Stimulated activated CD4-positive, alpha-beta T cell treated with anti-CD3 and anti-CD28 coated beads, TNF-alpha, amount 100 ng/mL, for 1 hour (primary cell): Measurements from ENCODE around the gene SLC29A2.

Experiments used
- DNase-seq, 3 donors: peaks; one replicate each; pipeline ENCODE4 v3.0.0-alpha.2; 2020; ENCODE audit warnings: low read depth in 3 of 3, low spot score in 1 of 3

SLC29A2 gene

GRCh38 chr11:66371627-66372415 is at the start of gene SLC29A2:
Gene SLC29A2 (minus strand): TSS chr11:66371760. CDS start chr11:66371591, 169 bp downstream.
- peak; percentile 31 to 66 (median 56) for DNase-seq

- no peak for DNase-seq
These were observed 49.3 kb upstream of the SLC29A2 start, which contains the start of gene NPAS4 for GRCh38 chr11:66420671-66421476. Gene NPAS4 (plus strand): TSS chr11:66421035. CDS start chr11:66421180, 145 bp downstream.

GRCh38 chr11:66419825-66420224 is 48.3 kb upstream of the SLC29A2 start:
- DNase-seq, result no peak

GRCh38 chr11:66418986-66419308 is 47.4 kb upstream of the SLC29A2 start:
- no peak for DNase-seq

- DNase-seq, result peak in 2 of 3 donors; percentile 12 to 45
These were observed 46.8 kb upstream of the SLC29A2 start for GRCh38 chr11:66418168-66418985.

- DNase-seq, result no peak
These were observed 45.4 kb upstream of the SLC29A2 start for GRCh38 chr11:66417000-66417399.

GRCh38 chr11:66415423-66415822 is 43.9 kb upstream of the SLC29A2 start:
- DNase-seq, result no peak

GRCh38 chr11:66414120-66414934 is 42.8 kb upstream of the SLC29A2 start:
- DNase-seq, result no peak

GRCh38 chr11:66413167-66413566 is 41.6 kb upstream of the SLC29A2 start:
- DNase-seq, result no peak

GRCh38 chr11:66412110-66412509 is 40.5 kb upstream of the SLC29A2 start:
- no peak for DNase-seq

- no peak for DNase-seq
These were observed 39.8 kb upstream of the SLC29A2 start for GRCh38 chr11:66411323-66411722.

- no peak for DNase-seq
These were observed 38.6 kb upstream of the SLC29A2 start for GRCh38 chr11:66410191-66410590.

GRCh38 chr11:66409226-66409625 is 37.7 kb upstream of the SLC29A2 start:
- DNase-seq, result no peak

GRCh38 chr11:66408488-66409214 is 37.1 kb upstream of the SLC29A2 start:
- DNase-seq, result peak; percentile 73 to 96 (median 83)

- no peak for DNase-seq
These were observed 36.1 kb upstream of the SLC29A2 start for GRCh38 chr11:66407651-66408050.

GRCh38 chr11:66393954-66394353 is 22.4 kb upstream of the SLC29A2 start:
- DNase-seq, result no peak

- no peak for DNase-seq
These were observed 19.8 kb upstream of the SLC29A2 start for GRCh38 chr11:66391322-66391721.

- peak; percentile 29 to 44 (median 35) for DNase-seq
These were observed 17.3 kb upstream of the SLC29A2 start for GRCh38 chr11:66388780-66389386.
